ENCODE results near the gene GSTT4. TPM values are rescaled to one million over a fixed set of nuclear protein-coding genes. Genes with fewer than 3 reads are reported as not detected.

The GSTT4 gene
- total RNA-seq, 1 donor from 2014 or later = not detected

DNA sequence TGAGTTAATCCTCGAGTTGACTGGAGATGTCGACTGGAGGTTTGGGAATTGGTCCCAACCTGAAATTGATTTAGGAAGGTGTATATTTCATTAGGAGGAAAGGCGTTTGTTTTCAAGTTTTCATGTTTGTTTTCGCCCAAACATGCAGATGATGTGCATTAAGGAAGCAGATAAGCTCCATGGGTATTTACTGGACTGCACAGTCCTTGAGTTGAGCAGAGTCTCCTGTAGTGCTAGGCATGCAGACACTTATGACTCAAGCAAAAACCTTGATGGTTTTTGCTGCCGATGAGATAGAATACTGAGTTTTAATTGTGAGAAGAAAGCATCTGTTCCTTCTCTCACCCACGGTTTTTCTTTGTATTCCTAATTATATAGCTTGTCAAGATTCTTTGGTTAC, 33.8 kb upstream of the GSTT4 start:
- Mint-ChIP-seq H3K36me3 (ENCODE audit: insufficient read depth) (peaks cover 12% of the 10 kb centered on the region), H3K9me3 (ENCODE audit: low read depth) (no peaks in the 10 kb centered on the region)

GRCh38 chr22:24037851-24038765, 32.9 kb upstream of the GSTT4 start:
- no peak for DNase-seq (ENCODE audit: low spot score, unreplicated experiment)
- no peak for TF ChIP-seq CTCF (IDR thresholded peaks at IDR 0.05; ENCODE audit: unreplicated experiment)
- H3K27ac Mint-ChIP-seq = no peak overlapping the region
- no peaks in the 10 kb centered on the region for H3K27me3 Mint-ChIP-seq
- H3K36me3 Mint-ChIP-seq (ENCODE audit: insufficient read depth) = peaks cover 10% of the 10 kb centered on the region
- no peaks in the 10 kb centered on the region for H3K9me3 Mint-ChIP-seq (ENCODE audit: low read depth)
- no peak overlapping the region for H3K4me3 Mint-ChIP-seq (ENCODE audit: low read depth)
- peaks cover 1% of the 10 kb centered on the region for H3K4me1 Mint-ChIP-seq (ENCODE audit: low read depth)

More for the DNA sequence above, 33.8 kb upstream of the GSTT4 start:
- Mint-ChIP-seq H3K27me3 (no peaks in the 10 kb centered on the region), H3K27ac (no peak overlapping the region), H3K4me1 (ENCODE audit: low read depth) (peaks cover 1% of the 10 kb centered on the region), H3K4me3 (ENCODE audit: low read depth) (no peak overlapping the region)
- DNase-seq (ENCODE audit: low spot score, unreplicated experiment) = no peak
- no peak for TF ChIP-seq CTCF (IDR thresholded peaks at IDR 0.05; ENCODE audit: unreplicated experiment)

- peaks cover 9% of the 10 kb centered on the region for H3K36me3 Mint-ChIP-seq (ENCODE audit: insufficient read depth)
- H3K4me1 Mint-ChIP-seq (ENCODE audit: low read depth) = peaks cover 1% of the 10 kb centered on the region
- H3K9me3 Mint-ChIP-seq (ENCODE audit: low read depth) = no peaks in the 10 kb centered on the region
- TF ChIP-seq CTCF (IDR thresholded peaks at IDR 0.05; ENCODE audit: unreplicated experiment) = no peak
- DNase-seq (ENCODE audit: low spot score, unreplicated experiment) = no peak
- H3K4me3 Mint-ChIP-seq (ENCODE audit: low read depth) = no peak overlapping the region
- H3K27ac Mint-ChIP-seq = no peak overlapping the region
- H3K27me3 Mint-ChIP-seq = no peaks in the 10 kb centered on the region
Observed at GRCh38 chr22:24035296-24035695, 30.0 kb upstream of the GSTT4 start.

- Mint-ChIP-seq H3K36me3 (ENCODE audit: insufficient read depth) (peaks cover 7% of the 10 kb centered on the region), H3K4me1 (ENCODE audit: low read depth) (peaks cover 1% of the 10 kb centered on the region), H3K9me3 (ENCODE audit: low read depth) (no peaks in the 10 kb centered on the region), H3K4me3 (ENCODE audit: low read depth) (no peak overlapping the region), H3K27me3 (no peaks in the 10 kb centered on the region), H3K27ac (peak overlapping the region; percentile 59)
- no peak for DNase-seq (ENCODE audit: low spot score, unreplicated experiment)
- no peak for TF ChIP-seq CTCF (IDR thresholded peaks at IDR 0.05; ENCODE audit: unreplicated experiment)
Observed at GRCh38 chr22:24033731-24034130, 28.5 kb upstream of the GSTT4 start.

- TF ChIP-seq CTCF (IDR thresholded peaks at IDR 0.05; ENCODE audit: unreplicated experiment) = no peak
- Mint-ChIP-seq H3K4me1 (ENCODE audit: low read depth) (peaks cover 8% of the 10 kb centered on the region), H3K9me3 (ENCODE audit: low read depth) (no peaks in the 10 kb centered on the region)
Observed at GRCh38 chr22:24030186-24030702, 25.0 kb upstream of the GSTT4 start.

More at GRCh38 chr22:24030186-24030702, 25.0 kb upstream of the GSTT4 start:
- no peak overlapping the region for H3K27ac Mint-ChIP-seq
- DNase-seq (ENCODE audit: low spot score, unreplicated experiment) = no peak
- no peaks in the 10 kb centered on the region for H3K27me3 Mint-ChIP-seq
- H3K4me3 Mint-ChIP-seq (ENCODE audit: low read depth) = no peak overlapping the region
- H3K36me3 Mint-ChIP-seq (ENCODE audit: insufficient read depth) = peaks cover 2% of the 10 kb centered on the region
